Measurements from ENCODE around the gene TPCN1.

DNA sequence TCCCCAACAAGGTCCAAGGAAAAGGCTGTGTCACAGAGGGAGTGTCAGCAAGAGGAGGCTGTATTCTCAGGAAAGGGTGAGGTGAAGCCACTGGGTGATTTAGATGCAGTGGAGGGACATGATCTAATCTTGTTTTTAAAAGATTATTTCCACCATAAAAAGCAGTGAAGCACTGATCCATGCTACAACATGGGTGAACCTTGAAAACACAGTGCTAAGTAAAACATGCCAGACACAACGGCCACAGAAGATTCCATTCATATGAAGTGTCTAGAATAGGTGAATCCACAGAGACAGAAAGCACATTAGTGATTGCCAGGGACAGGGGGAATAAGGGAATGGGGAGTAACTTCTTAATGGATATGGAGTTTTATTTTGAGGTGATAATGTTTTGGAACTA is 23.0 kb upstream of the TPCN1 start:
- TF ChIP-seq, protein P1, sequence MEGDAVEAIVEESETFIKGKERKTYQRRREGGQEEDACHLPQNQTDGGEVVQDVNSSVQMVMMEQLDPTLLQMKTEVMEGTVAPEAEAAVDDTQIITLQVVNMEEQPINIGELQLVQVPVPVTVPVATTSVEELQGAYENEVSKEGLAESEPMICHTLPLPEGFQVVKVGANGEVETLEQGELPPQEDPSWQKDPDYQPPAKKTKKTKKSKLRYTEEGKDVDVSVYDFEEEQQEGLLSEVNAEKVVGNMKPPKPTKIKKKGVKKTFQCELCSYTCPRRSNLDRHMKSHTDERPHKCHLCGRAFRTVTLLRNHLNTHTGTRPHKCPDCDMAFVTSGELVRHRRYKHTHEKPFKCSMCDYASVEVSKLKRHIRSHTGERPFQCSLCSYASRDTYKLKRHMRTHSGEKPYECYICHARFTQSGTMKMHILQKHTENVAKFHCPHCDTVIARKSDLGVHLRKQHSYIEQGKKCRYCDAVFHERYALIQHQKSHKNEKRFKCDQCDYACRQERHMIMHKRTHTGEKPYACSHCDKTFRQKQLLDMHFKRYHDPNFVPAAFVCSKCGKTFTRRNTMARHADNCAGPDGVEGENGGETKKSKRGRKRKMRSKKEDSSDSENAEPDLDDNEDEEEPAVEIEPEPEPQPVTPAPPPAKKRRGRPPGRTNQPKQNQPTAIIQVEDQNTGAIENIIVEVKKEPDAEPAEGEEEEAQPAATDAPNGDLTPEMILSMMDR (IDR thresholded peaks at IDR 0.05): no peak
- TF ChIP-seq POLR2A (IDR thresholded peaks at IDR 0.05): no peak
